Stromal cell of bone marrow (primary cell): ENCODE data around the gene RAB26.

Source experiments
- DNase-seq: peaks from one replicate; pipeline ENCODE4 v3.0.0-alpha.2; 2012; ENCODE audit warnings: low read depth

The RAB26 gene

DNA sequence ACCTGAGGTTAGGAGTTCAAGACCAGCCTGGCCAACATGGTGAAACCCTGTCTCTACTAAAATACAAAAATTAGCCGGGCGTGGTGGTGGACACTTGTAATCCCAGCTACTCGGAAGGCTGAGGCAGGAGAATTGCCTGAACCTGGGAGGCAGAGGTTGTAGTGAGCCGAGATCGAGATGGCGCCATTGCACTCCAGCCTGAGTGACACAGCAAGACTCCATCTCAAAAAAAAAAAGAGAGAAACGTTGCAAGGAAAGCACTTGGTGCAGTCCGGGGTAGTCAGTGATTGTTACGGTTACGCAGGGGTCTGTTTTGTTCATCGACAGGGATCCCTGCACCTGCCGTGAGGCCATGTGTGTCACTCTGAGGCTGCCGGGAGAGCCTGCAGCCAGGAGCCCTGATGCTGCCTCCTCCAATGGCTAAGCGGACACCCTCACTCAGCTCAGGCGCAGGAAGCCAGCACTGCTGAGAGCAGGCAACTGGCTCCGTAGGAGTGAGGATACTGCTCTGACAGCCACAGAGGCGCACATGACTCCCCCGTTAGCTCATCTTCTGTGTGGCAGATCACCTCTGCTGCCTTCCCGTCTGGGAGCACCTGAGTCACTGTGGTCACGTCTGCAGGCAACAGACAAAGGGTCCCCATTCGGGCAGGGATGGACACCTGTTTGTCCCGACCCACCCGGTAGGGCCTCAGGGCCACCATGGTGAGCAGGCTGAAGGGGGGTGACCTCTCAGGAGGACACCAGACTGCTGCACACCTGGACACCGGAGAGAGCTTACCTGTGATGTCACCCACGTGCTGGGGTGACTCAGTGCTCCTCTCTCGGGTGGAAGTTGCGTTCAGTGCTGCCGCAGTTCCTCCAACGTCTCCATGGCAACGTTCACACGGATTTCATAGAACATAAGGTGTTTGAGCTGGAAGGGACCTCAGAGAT is 5.2 kb upstream of the RAB26 start:
- DNase-seq, result no peak

GRCh38 chr16:2143878-2144485 is 4.4 kb upstream of the RAB26 start:
- no peak for DNase-seq

GRCh38 chr16:2145843-2146242 is 2.6 kb upstream of the RAB26 start:
- no peak for DNase-seq

GRCh38 chr16:2147378-2147777 is 1.0 kb upstream of the RAB26 start:
- DNase-seq, result no peak

DNA sequence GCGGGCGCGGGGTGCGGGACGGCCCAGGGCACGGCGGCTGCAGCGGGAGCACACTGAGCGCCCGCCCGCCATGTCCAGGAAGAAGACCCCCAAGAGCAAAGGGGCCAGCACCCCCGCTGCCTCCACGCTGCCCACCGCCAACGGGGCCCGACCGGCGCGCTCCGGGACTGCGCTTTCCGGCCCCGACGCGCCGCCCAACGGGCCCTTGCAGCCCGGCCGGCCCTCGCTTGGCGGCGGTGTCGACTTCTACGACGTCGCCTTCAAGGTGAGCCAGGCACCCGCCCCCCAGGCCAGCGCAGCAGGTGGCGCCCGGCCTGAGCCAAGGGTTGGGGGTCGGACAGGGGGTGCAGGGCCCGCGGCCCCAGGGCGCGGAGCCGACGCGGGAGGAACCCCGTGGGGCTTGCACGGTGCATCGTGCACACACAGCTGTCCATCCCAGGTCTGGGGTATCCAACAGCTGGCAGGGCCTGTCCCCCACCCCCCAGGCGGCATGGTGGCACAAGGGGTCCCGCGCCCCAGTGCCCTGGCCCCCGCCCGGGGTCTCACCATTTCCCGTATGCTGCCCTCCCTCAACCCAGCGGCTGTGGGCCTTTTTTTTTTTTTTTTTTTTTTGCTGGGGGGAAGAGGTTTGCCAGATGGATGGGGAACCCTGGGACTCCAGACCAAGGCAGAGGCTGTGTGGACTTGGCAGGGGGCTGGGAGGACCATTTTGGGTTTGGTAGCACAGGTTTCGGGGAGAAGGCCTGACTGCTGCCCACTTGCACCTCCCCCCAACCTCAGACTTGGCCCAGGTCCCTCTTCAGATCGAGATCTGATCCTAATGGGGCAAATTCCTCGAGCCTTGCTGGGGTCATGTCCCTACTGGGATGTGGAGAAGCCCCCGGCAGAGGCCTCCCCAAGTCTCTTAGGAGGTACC is 547 bp downstream of the RAB26 start:
- no peak for DNase-seq

DNA sequence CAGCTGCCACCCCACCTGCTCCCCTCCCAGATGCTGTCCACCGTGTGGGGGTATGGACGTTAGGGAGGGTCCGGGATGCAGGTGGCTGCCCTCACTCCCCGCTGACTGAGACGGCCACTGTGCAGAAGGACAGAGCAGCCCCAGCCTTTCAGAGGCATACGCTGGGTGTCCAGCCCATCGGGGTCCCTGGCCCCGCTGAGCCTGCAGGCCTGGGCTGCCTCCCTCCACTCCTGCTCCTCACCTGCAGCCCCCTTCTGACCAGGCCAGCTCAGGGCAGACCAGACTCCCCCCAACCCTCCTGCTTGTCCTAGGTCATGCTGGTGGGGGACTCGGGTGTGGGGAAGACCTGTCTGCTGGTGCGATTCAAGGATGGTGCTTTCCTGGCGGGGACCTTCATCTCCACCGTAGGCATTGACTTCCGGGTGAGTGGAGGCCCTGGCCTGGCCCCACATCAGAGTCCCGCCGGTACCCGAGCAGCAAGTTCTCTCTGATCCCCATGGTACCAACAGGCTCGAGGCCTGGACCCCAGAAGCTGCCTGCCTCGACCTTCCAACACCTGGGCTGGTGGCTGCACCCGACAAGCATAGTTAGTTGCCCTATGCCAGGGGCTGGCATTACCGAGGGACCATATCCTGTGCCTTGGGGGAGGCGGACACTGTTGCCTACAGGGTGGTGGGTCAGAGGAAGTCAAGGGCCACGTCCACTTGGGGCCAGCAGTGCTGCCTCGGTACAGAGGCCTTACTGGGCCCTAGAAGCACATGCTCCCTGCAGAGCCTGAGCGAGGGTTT is 1.4 kb downstream of the RAB26 start:
- DNase-seq, result no peak

DNA sequence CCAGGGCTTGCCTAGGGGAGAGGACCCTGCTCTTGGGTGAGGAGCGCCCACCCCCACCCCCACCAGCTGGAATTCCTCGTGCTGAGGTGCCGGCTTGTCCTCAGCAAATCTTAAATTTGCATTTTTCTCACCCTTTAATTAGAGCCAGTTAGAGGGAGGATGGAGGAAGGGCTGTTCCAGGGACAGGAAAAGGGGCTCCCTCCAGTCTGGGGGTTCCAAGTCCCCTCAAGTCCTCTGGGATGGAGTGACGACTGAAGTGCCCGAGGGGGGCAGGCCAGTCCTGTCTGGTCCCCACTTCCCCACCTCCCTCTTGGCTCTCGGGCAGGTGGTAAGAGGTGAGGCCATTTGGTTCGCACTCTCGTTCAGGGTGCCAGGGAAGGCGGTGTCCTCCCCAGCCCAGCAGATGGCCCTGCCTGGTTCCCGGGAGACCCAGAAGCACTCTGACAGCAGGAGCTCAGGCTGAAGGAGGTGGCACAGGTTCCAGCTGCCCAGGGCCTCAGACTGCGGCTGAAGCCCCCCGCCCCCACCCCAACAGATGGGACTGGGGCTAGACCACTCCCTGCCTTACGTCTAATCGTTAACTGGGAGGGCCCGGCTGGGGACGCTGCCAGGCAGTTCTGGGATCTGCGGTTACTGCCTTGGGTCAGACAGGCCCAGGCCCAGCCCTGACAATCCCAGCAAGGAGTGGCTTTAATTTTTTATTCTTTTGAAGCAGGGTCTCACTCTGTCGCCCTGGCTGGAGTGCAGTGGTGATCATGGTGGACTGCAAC is 2.2 kb downstream of the RAB26 start:
- DNase-seq, result no peak

GRCh38 chr16:2151188-2152091 is 3.0 kb downstream of the RAB26 start:
- DNase-seq, result no peak

DNA sequence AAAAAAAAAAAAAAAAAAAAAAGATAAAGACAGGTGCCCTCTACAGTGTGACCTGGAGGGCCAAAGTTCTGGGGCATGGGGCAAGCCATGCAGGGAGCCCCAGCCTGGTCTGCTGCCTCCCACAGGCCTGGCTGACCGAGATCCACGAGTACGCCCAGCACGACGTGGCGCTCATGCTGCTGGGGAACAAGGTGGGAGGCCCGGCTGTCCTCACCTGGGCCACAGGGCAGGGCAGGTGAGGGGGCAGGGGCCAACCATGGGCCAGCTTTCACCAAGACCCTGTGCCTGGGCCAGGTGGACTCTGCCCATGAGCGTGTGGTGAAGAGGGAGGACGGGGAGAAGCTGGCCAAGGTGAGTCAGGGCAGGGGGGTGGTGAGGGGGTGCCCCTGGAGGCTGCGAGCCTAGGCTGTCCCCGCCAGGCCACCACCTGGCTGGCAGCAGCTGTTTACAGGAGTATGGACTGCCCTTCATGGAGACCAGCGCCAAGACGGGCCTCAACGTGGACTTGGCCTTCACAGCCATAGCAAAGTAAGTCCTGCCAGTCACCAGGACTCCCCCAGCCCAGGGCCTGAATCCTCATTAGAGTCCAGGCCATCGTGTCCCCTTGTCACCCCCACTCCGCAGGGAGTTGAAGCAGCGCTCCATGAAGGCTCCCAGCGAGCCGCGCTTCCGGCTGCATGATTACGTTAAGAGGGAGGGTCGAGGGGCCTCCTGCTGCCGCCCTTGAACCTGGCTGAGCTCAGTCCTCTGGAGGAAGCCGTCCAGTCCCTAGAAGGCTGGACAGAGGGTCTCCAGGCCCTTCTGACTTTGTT is 4.5 kb downstream of the RAB26 start:
- DNase-seq, result no peak

DNA sequence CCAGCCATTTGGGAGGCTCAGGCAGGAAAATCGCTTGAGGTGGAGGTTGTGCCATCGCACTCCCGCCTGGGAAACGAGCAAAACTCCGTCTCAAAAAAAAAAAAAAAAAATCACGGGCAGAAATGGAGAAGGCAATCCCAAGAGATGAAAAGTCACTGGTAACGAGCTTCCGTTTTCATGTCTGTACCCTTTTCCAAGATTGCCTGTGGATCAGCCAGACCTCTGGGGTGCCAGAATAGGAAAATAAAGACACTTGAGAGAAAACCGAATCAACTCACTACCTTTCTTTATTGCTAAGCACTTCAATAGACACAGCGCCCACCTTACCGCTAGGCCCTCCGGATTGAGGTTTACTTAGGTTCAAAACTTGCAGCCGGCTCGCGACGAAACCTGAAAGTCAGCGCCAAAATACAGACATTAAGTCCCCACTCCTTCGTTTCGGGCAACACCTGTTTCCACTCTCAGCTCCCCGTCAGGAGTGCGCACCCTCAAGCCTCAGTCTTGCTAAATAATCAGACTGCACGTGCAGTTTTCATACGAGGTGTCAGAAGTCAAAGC is 6.2 kb downstream of the RAB26 start:
- no peak for DNase-seq

DNA sequence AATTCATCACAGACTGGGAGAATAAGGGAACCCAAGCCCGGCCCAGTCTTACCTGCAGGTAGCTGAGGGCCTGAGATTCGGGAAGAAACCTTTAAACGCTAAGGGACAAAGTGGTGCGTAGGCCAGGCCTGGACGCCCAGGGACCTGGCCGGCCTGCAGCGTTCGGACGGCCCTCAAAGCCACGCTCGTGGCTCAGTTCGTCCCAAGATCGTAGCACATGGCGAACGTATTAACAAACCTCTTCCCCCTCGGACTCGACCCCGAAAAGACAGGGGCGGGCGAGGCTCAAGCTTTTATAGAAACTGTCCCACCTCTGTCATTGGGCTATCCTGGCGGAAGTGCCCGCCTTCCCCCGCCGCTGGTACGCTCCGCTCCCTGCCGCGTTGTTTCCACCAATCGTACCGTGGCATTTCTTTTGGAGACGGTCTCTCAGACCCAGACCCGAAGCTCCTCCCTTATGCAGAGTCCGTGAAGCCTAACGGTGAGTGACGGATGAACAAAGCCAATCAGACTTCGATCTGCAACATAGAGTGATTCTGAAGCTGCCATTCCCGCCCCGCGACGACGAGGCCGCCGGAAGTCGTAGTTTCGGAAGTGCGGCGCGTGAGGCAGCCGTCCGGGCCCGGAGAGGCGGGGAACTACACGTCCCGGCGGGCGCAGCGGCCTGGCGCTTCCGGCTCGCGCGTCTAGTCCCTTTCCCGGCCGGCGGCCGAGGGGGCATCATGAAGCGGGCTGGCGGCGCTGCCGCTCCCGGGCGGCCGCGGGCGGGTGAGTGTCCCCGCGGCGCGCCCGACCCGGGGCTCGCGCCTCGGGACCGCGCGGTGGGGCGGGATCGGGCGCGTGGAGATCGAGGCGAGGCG is 6.9 kb downstream of the RAB26 start, which contains the start of gene TRAF7:
TSS of gene TRAF7 (plus strand) at position 692 of the 860 bp plus-strand sequence. CDS start 8,139 bp downstream, outside the sequence.
- peak; percentile 100 for DNase-seq

GRCh38 chr16:2155977-2156848 is 7.8 kb downstream of the RAB26 start:
- no peak for DNase-seq

DNA sequence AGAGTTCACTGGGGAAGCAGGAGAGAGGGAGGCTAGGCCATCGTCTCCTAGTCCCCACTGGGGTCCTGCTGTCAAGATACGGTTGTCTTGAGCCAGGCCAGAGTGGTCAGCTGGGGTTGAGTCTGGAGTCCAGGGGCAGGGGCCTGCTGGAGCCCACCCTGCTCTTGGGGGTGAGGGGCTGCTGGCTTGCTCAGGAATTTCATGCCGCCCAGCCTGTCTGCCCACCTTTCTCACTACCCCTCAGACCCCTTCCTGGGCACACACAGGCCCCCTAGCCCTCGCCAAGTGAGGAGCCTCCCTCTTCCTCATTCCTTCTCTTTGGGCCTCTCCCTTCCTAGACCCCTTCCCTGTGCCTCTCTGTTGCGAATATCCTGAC is 8.4 kb downstream of the RAB26 start:
- DNase-seq, result no peak

- DNase-seq, result no peak
Measured at GRCh38 chr16:2157480-2158261, 9.2 kb downstream of the RAB26 start.

DNA sequence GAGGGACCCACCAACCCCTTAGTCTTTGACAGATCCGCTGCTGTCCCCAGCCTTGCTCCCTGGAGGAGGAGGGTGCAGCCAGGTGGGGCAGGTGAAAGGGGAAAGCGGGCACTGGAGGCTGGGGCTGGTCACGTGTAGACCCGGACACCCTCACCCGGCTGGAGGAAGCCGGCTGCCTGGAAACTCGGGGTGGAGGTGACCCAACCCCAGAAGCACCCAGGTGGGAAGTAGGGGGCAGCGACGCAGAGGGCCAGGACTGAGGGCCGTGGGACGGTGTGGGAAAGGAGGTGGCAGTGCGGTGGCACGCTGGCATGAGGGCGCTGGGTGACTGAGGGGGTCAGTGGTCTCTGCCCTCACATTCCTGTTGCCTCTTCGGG is 9.8 kb downstream of the RAB26 start:
- no peak for DNase-seq
